Tongue (tissue), 2 donors: ENCODE results near the gene MX2. TPM values are rescaled to one million over a fixed set of nuclear protein-coding genes. Genes with fewer than 3 reads are reported as not detected.

Experiments used
- DNase-seq: peaks from one replicate; pipeline ENCODE4 v3.0.0-alpha.2; 2015
- total RNA-seq: library from RNA; depleted of rRNA; stranded (reverse); fragments of >200 nt; gene quantifications from one replicate; pipeline ENCODE4 v1.2.3, GENCODE V29; 2014

The MX2 gene
- total RNA-seq, 1 donor from 2014 or later, result 8.7 TPM

GRCh38 chr21:41364308-41364707 lies 2.5 kb downstream of the MX2 start:
- no peak for DNase-seq

GRCh38 chr21:41365377-41366107 lies 3.7 kb downstream of the MX2 start:
- no peak for DNase-seq

GRCh38 chr21:41366522-41367151 lies 4.8 kb downstream of the MX2 start:
- no peak for DNase-seq

GRCh38 chr21:41367301-41367944 lies 5.6 kb downstream of the MX2 start:
- peak; percentile 27 for DNase-seq

GRCh38 chr21:41367945-41368734 lies 6.3 kb downstream of the MX2 start:
- DNase-seq, result no peak

GRCh38 chr21:41368735-41369104 lies 6.9 kb downstream of the MX2 start:
- no peak for DNase-seq

GRCh38 chr21:41369105-41369919 lies 7.5 kb downstream of the MX2 start:
- peak; percentile 48 for DNase-seq

GRCh38 chr21:41369920-41370839 lies 8.4 kb downstream of the MX2 start:
- DNase-seq, result no peak

GRCh38 chr21:41370840-41371684 lies 9.2 kb downstream of the MX2 start:
- DNase-seq, result no peak

GRCh38 chr21:41371685-41372030 lies 9.8 kb downstream of the MX2 start:
- no peak for DNase-seq

- no peak for DNase-seq
Measured at GRCh38 chr21:41373253-41373652, 11.4 kb downstream of the MX2 start.

- DNase-seq, result no peak
Measured at GRCh38 chr21:41373763-41374162, 11.9 kb downstream of the MX2 start.

- no peak for DNase-seq
Measured at GRCh38 chr21:41374177-41374712, 12.4 kb downstream of the MX2 start.

- DNase-seq, result no peak
Measured at GRCh38 chr21:41374867-41375533, 13.2 kb downstream of the MX2 start.

- no peak for DNase-seq
Measured at GRCh38 chr21:41375875-41376274, 14.0 kb downstream of the MX2 start.

GRCh38 chr21:41377715-41378114 lies 15.9 kb downstream of the MX2 start:
- DNase-seq, result no peak

- DNase-seq, result no peak
Measured at GRCh38 chr21:41378849-41379248, 17.0 kb downstream of the MX2 start.

GRCh38 chr21:41379901-41380300 lies 18.1 kb downstream of the MX2 start:
- DNase-seq, result no peak

GRCh38 chr21:41381731-41382130 lies 19.9 kb downstream of the MX2 start:
- no peak for DNase-seq
